ENCODE measurements around the gene RNPS1.

Gene RNPS1

GRCh38 chr16:2235695-2236336 lies 32.1 kb downstream of the RNPS1 start:
- DNase-seq (ENCODE audit: low spot score), result no peak

DNA sequence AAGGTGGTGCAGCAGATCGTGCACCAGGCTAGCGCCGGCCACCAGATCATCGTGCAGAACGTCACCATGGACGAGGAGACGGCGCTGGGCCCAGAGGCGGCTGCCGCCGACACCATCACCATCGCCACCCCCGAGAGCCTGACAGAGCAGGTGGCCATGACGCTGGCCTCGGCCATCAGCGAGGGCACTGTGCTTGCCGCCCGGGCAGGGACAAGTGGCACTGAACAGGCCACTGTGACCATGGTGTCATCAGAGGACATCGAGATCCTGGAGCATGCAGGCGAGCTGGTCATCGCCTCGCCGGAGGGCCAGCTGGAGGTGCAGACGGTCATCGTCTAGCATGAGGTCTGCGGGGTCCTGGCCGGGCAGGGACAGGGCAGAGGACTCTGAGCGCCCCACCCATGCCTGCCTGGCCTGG lies 32.7 kb downstream of the RNPS1 start:
- DNase-seq (ENCODE audit: low spot score), result no peak

DNA sequence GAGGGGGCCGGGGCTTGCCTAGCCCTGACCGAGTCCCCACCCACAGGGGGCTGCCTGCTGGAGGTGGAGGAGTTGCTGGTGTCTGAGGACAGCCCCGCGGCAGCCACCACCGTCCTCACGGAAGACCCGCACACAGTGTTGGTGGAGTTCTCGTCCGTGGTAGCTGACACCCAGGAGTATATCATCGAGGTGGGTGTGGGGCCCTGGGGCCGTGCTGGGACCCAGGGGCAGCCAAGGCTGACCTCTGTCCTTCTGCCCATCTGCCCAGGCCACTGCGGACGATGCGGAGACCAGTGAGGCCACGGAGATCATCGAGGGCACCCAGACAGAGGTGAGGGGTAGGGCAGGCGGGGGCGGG lies 33.1 kb downstream of the RNPS1 start:
- DNase-seq (ENCODE audit: low spot score), result no peak

DNA sequence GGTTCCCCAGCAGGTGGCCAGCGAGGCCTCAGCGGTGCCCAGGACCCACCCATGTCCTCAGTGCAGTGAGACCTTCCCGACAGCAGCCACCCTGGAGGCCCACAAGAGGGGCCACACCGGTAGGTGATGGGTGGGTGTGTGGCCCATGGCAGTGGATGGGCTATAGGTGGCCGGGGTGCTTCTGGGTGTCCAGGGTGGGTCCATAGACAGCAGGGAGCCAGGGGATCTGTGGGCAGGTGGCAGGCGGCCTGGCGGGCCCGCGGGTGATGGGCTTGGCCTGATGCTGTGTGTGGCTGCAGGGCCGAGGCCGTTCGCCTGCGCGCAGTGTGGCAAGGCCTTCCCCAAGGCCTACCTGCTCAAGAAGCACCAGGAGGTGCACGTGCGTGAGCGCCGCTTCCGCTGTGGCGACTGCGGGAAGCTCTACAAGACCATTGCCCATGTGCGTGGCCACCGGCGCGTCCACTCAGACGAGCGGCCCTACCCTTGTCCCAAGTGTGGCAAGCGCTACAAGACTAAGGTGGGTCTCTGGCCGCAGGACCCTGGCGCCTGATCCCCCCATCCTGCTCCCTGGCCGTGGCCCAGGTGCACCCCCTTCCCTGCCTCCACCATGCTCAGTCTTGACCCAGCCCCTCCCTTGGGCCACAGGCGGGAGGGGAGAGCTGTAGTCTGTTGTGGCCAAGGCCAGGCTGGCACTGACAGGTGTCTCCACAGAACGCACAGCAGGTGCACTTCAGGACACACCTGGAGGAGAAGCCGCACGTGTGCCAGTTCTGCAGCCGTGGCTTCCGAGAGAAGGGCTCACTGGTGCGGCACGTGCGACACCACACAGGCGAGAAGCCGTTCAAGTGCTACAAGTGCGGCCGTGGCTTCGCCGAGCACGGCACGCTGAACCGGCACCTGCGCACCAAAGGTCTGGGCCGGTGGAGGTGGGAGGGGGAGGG lies 33.8 kb downstream of the RNPS1 start:
- DNase-seq (ENCODE audit: low spot score), result no peak

GRCh38 chr16:2233046-2233775 lies 34.7 kb downstream of the RNPS1 start:
- DNase-seq (ENCODE audit: low spot score), result no peak

DNA sequence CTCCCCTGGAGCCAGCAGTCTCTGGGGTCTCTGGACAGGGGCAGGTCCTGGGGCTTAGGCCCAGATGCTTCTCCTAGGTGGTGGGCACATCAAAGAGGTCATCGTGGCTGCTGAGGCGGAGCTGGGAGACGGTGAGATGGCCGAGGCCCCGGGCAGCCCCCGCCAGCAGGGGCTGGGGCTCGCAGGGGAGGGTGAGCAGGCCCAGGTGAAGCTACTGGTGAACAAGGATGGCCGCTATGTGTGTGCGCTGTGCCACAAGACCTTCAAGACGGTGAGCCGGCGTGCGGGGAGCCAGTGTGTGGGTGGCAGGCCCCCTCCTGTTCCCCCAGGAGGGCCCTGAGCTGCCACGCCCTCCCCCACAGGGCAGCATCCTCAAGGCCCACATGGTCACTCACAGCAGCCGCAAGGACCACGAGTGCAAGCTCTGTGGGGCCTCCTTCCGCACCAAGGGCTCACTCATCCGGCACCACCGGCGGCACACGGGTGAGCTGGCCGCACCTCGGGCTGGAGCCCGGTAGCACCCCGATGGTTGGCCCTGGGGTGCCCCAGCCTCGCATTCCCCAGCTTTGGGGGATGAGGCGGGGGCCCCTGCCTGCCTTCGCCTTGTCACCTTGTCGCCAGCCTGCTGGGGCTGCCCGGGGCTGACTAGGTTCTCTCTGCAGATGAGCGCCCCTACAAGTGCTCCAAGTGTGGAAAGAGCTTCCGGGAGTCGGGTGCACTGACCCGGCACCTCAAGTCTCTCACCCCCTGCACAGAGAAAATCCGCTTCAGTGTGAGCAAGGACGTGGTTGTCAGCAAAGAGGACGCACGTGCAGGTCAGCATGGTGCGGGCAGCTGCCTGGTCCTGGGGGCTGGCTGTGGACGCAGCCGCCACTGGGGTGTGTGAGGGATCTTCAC lies 35.6 kb downstream of the RNPS1 start:
- DNase-seq (ENCODE audit: low spot score), result no peak

DNA sequence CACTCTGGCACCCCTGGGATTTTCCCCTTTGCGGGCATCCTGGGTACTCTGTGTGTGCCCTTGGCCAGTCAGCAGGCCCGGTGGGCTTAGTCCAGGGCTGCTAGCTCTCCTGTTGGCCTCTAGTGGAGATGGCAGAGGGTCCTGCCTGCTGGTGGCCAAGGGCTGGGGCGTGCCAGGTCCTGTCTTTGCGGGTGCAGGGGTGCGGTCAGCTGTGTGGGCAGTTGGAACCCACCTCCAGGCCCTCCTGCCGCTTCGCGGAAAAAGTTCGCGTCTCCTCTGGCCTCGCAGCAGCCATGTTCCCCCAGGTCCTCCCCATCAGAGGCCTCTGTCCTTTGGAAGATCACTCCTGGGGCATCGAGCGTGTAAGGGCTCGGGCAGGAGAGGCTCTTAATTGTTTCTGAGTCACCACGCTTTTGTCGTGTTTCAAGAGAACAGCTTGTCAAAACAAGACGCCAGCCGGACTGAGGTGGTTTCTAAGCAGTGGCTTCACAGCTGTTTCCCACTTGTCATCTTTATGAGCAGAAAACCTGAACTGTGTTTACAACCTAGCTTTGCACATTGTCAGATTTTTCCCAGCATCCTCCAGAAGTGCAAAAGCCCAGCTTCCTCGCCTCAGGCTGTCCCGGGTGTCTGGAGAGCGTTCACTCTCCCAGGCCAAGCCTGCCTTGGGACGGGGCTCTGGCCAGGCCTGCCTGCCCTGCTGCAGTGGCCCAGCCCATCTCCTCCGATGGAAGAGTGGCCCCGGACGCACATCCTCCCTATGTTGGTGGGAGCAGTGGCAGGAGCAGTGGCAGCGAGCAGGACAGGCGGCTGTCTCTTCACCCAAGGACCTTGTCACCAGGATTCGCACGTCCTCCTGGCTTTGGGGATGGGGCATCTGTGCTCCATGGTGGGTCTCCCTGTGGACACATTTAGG lies 36.7 kb downstream of the RNPS1 start:
- no peak for DNase-seq (ENCODE audit: low spot score)

GRCh38 chr16:2230376-2230775 lies 37.5 kb downstream of the RNPS1 start:
- no peak for DNase-seq (ENCODE audit: low spot score)

GRCh38 chr16:2229632-2230250 lies 38.2 kb downstream of the RNPS1 start:
- no peak for DNase-seq (ENCODE audit: low spot score)

DNA sequence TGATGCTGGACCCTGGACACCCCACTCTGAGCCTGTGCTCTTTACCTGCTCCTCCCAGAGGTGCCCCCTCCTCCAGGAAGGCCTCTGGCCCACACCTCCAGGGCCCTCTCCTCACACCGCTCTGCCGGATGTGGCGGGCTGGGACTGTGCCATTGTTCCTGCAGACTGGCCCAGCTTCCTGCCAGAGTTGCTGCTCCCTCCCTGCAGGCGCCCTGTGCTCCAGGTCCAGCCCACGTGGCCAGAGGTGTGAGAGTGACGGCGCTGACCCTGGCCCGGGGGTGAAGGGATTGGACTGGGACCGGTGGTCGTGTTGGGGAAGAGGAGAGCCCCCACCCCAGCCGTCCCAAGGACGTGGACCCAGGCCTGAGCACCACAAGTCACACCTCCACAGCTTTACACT lies 38.8 kb downstream of the RNPS1 start:
- DNase-seq (ENCODE audit: low spot score), result no peak

DNA sequence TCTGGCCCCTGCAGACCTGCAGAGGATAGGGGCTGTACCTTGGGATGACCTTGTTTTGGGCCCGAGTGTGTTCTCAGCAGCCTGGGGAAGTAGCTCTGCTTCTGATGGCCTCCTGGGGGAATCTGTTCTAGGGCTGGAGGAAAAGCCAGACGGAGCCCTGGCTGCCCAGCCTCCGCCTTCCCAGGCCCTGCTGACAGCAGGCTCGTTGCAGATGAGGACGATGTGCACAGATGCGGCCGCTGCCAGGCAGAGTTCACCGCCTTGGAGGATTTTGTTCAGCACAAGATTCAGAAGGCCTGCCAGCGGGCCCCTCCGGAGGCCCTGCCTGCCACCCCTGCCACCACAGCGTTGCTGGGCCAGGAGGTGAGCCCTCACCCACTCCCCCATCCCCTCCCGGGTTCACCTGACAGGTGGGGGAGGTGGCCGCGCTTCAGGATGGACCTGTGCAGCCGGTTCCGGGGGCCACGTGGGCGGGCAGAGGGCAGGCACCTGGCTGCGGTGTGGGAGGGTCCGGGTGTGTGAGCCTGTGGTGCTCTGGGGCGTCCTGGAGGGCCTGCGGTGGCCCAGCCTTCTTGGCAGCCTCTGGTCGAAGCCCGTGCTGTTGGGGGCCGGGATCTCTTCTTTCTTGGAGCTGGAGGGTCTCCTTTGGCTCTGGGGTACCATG lies 39.6 kb downstream of the RNPS1 start:
- DNase-seq (ENCODE audit: low spot score), result no peak

GRCh38 chr16:2226918-2227317 lies 41.0 kb downstream of the RNPS1 start:
- DNase-seq (ENCODE audit: low spot score), result no peak

DNA sequence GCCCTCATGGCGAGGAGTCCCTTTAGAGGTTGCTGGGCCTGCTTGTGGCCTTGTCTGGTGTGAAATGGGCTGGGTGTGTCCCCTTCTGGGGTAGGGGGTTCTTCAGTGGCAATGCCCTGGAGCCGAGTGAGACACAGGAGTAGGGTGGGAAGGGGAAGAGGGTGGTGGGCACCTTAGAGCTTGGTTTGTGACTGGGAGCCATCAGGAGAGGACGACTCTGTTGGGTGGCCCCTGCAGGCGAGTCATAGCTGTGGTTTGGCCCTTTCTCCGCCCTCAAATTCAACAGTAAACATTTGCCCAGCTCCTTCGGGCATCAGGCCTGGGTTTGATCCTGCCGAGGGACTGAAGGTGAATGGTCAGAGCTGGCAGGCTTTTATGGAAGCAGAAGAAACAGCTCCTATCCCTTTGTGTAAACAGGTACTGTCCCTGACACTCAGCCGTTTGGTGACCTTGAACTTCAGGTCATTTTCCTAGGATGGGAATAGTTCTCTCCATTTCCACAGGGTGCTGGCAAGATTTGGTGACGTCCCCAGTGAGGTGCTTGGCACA lies 41.6 kb downstream of the RNPS1 start:
- peak; percentile 39 for DNase-seq (ENCODE audit: low spot score)

DNA sequence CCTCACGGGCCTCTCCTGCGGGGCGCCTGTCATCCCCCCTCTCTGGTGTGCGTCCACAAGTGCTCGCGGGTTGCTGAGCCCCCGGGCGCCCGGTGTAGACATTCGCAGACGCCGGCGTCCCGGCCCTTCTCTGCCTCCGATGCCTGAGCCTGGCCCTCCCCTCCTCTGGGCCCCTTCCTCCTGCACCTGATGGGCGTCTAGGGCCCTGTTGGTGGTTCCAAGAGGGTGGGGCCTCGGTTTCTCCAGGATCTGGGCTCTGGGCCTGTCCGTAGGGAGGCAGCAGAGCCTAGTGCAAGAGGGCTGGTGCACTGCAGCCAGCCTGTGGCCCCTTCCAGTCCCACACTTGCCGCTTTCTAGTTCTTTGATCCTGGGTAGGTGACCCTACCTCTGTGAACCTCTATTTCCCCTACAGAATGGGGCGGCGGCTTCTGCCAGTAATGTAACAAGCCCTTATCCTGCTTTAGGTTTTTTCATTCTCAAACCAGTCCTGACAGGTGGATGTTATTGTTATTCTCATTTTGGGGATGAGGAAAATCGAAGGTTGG lies 43.9 kb downstream of the RNPS1 start:
- peak; percentile 61 for DNase-seq (ENCODE audit: low spot score)

GRCh38 chr16:2223221-2223941 lies 44.5 kb downstream of the RNPS1 start, which contains the start of gene E4F1:
TSS of gene E4F1 (plus strand) at chr16:2223591. CDS start at chr16:2223614, 23 bp downstream.
- DNase-seq (ENCODE audit: low spot score), result peak; percentile 100

DNA sequence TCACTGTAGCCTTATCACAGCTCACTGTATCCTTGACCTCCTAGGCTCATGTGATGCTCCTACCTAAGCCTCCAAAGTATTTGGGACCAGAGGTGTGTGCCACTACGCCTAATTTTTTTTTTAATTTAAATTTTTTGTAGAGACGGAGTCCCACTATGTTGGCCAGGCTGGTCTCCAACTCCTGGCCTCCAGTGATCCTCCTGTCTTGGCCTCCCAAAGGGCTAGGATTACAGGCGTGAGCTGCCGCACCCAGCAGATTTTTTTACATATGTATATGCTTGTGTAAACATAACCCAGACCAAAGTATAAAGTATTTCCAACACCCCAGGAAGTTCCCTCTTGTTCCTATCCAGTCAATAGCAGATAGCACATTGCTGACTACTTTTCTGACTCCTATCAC lies 51.6 kb downstream of the RNPS1 start:
- DNase-seq (ENCODE audit: low spot score), result no peak

DNA sequence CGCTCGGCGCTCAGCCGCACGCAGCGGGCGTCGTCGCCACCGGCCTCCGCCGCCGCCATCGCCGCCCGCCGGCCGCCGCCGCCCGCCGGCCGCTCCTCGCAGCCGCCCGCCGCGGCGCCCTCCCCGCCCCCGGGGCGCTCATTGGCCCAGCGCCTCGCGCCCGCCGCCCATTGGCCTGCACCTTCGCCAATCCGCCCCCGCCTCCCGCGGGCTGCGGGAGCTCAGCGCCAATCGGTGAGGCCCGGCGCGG lies 53.3 kb downstream of the RNPS1 start, which contains the start of gene PGP:
TSS of gene PGP (minus strand) at position 122 of the 250 bp plus-strand sequence. CDS start at position 59, 63 bp downstream.
- DNase-seq (ENCODE audit: low spot score), result no peak

Measured in kidney tubule cell (primary cell).